ENCODE measurements around the gene HEXIM2.
A peak's percentile ranks its signal among the peaks of the same experiment; 100 is the strongest.
"Not testable (repeated sequence)": the region's sequence is repeated elsewhere in the genome, so short reads cannot be mapped to it uniquely, and the experiment has no call there.

HEXIM2 gene, protein sequence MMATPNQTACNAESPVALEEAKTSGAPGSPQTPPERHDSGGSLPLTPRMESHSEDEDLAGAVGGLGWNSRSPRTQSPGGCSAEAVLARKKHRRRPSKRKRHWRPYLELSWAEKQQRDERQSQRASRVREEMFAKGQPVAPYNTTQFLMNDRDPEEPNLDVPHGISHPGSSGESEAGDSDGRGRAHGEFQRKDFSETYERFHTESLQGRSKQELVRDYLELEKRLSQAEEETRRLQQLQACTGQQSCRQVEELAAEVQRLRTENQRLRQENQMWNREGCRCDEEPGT
- 3.2 to 7.3 reads per million in 2 experiments for total RNA-seq

DNA sequence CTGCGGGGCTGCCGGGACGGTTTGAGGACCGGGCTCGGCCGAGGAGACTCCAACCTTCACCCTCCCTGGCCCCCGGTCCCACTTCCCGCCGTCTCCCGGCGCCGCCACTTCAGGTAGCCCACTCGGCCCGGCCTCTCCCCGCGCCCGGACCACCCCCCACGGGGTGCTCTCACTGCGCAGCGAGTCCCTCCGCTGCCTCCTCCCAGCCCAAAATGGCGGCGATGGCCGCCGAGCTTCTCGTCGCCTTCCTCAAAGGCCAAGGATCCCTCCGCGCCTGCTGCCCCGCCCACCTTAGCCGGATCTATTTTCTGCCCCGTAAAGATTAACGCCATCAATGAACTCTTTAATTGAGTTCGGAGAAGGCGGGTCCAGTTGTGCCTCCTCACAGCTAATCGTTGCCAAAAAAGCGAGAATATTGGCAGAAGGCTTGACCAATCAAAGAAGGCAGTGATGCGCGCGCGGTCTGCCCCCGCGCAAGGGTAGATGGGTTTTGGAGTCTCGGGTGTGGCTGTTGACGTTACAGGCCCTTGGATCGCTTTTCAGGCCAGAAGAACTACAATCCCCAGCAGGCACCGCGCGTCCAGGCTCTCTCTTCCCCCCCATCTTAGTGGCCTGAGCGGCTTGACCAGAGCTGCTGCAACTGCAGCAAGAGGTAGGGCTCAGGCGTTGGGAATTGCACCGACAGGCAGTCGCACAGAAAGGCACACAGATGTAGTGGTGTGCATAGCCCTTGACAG, at the start of gene HEXIM2:
Gene HEXIM2 (plus strand): TSS at position 588 of the 737 bp plus-strand sequence. CDS start 919 bp downstream, outside the sequence.
- peak; percentile 96 for DNase-seq (ENCODE audit: low read depth)

DNA sequence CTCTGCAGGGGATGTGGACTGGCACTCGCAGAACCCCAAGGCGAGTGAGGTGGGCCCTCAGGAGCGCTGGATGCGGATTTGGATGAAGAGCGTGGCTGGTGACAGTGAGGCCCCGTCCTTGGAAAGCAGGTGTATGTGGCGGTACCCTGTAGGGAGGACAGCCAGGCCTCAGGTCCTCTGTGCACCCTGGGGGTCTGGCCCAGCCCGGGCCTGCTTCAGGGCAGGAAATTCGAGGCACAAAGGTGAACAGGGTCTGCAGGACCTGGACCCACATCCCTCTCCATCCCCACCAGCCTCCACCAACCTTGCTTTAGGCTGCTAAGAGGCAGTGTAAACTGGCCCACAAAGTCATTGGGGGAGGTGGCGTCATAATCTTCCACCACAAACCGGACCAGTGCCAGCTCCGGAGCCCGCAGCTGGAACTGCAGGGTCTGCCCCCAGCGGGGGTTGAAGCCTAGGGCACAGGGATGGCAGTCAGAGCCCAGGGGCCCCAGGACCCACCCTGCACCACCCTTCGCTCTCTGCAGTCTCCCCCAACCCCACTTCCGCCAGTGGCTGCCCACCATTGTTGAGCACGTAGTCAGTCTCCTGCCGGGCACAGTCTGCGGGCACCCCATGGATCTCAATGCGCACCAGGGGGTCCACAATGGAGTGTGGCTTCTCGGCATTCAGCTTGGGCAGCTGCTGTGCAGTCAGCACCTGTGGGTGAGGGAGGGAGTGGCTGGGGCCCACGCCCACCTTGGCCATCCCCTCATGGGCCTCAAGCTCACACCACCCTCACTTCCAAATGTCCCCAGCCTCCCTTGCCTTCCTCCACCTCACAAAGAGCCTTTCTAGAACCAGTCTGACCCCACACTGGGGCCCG, 48.9 kb upstream of the HEXIM2 start:
- DNase-seq (ENCODE audit: low read depth): no peak

DNA sequence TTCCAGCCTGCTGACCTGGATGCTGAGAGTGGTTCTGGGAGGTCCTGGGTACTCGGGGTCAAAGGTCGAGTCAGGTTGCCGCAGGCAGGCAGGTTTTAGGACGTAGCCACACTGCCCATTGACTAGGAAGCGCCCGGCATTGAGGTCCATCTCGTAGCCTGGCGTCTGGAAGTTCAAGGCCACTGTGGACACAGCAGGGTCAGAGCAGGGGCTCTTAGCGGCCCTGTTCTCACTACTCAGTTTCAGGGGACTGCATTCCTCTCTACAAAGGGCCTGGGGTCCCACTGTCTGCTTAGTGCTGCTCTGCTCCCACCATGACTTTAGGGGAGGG, 48.3 kb upstream of the HEXIM2 start:
- DNase-seq (ENCODE audit: low read depth): no peak

DNA sequence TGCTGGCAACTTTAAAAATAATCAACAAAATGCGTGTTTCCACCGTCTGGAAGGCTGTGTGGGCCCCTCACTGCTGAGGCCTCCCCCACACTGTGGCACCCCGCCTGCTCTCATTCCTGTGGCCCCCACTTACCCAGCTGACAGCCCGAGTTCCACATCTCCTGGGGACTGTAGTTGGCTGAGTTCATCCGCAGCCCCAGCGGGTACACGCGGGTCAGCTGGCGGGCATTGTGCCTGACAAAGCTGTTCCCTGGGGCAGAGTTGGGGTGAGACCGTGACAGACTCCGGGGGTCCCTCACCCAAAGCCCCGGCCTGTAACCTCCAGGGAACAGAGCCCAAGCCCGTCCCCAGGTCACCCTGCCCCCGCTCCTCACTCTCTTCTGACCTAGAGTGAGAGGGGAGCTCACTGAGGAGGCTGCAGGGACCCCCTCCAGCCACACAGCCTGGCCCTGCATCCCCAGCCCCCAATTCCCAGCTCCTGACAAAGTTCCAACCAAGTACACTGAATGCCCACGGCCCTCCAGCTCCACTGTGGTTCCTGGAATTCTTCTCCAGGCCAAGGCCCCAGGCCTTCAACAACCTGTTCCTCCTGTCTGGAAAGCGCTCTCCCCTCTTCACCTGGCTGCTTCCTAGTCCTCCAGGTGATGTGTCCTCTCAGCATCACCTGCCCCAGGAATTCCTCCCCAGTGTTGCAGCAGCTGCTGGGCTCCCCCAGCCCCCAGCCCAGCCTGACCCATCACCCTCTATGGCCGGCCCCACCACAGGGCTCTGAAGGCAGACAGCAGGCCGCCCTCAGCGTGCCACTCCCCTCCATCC, 47.4 kb upstream of the HEXIM2 start:
- no peak for DNase-seq (ENCODE audit: low read depth)

DNA sequence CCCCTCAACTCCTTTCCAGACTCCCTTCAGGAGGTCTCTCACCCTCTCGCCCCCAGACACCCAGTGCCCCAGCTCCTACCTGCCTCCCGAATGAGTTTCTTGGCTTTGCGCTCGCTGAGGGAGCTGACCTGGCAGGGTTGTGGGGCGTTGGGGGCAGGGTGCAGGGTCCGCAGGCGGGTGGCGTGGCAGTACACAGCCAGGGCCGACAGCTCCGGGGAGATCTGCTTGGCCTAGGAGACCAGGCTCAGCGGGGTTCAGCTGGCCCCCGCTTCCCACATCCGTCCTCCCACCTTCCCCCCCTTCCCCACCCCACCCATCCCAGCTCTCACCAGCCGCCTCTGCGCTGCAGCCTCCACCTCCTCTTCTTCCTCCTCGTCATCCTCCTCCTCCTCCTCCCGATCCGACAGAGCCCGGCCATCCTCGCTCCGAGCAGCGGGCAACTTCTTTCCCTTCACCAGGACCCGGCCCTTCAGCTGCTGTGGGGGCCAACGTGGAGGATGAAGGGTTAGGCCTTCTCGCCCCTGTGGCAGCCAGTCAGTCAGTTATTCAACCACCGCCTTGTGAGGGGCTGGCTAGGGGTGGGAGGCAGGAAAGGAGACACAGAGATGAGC, 46.6 kb upstream of the HEXIM2 start:
- DNase-seq (ENCODE audit: low read depth): no peak

DNA sequence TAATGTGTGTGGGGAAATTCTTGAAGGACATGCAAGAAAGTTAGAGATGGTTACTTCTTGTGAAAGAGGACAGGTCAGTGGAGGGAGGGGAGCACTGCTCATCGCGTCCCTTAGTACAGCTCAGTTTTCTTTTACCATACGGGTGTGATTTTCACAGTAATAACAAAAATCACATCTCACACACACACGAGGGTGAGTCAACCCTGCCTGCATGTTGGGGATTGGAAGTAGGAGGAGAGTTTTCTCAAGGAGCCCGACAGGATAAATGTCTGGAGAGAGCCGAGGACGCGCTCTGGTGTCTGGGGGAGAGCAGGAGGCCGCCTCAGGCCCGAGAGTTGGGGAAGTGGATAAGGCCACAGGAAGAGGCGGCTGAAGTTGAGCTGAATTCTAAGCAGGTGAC, 45.8 kb upstream of the HEXIM2 start:
- DNase-seq (ENCODE audit: low read depth): no peak

DNA sequence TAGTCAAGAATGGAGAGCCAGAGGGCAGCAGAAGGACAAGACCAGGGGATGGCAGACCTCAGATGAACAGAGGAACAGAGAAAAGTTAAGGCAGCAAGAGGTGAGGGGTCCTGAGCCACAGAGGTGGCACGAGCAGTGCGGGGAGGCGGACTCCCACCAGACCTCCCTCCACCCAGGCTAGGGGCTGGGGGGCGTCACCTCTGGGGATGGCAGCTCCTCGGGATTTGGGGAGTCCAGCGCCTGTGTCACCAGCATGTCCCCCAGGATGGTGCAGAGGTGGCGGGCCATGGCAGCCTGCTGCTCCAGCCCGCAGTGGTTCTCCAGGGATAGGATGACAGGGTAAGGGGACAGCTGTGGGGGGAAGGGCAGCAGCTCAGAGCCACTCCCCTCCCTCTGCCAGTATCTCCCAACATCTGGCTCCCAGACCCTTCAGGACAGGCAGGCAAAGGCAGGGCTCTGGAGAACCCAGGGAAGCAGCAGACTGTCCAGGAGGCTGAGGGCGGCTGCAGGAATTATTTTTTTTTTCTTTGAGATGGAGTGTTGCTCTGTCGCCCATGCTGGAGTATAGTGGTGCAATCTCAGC, 45.1 kb upstream of the HEXIM2 start:
- no peak for DNase-seq (ENCODE audit: low read depth)

DNA sequence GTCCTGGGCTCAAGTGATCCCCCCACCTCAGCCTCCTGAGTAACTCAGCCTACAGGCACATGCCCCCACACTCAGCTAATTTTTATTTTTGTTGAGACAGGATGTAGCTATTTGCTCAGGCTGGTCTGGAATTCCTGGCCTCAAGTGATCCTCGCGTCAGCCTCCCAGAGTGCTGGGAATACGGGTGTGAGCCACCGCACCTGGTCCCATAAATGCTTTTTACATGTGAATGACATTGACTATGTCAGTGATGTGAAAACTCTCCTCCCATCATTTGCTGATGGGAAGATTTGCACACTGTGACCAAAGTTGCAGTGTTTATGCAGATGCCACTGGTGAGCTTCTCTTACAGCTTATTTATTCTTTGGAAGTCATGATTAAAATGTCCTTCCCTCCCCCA, 44.3 kb upstream of the HEXIM2 start:
- no peak for DNase-seq (ENCODE audit: low read depth)

DNA sequence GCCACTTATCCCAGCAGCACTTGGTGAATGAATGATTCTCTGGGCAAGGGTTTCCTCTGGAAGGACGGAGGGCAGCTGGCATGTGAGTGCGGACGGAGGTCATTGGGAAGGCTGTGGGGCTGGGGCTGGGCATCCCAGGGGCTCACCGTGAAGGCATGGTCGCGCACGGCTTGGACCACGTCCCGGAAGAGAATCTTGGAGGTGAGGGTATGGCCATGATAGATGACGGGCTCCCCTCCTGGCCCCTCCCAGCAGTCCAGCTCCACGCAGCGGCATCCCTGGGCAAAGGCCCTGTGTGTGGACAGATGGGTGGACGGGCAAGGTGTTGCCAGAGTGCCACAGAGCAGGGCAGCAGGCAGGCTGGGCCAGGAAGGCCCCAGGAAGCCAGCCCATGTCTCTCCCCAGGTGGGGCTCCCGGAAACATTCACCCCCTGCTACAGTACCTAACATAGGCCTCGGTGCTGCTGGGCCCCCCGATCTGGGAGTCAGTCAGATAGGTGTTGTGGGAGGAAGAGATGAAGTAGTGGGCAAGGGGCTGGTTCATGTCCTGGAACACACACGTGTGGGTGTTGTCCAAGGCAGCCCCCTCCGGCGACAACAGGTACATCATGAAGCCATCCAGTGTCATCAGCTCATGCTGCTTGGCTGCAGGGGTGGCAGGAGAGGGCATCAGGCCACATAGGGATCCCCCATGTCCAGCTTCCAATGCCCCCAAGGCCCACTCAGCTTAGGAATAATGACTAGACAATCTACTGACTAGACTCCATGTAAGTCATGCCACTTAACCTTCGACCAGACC, 43.6 kb upstream of the HEXIM2 start:
- DNase-seq (ENCODE audit: low read depth): no peak

DNA sequence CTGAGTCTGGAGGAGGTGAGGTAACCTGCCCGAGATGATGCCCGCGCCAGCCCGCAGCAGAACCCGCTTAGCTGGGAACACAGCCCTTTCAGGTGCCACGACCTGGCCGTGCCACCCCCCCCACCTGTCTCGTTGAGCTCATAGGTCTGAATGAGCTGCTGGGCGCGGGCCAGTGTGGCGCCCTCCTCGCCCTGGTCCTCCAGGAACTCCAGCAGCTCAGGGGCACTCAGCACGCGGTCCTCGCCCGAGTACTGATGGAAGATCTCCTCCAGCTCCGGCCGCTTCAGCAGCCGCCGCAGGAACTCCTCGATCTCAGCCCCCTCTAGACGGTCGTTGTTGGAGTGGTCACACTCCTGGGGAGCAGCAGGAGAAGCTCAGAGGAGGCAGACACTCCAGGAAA, 43.0 kb upstream of the HEXIM2 start:
- no peak for DNase-seq (ENCODE audit: low read depth)

DNA sequence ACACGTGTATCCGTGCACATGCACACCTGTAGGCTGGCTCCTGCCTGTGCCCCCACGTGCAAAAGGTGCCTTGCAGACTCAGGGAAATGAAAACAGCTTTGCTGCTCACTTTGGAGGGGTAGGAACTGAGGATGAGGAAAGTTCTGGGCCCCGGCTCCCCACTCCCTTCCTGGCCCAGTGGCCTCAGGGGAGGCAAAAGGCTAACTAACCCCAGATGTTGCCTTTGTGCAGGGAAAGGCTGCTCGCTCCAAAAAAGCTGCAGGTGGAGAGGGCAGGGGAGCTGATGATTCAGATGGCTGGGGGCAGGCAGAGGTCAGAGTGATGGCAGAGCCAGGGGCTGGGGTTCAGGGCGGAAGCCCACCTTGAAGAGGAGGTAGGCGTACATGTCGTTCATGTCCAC, 41.7 kb upstream of the HEXIM2 start:
- no peak for DNase-seq (ENCODE audit: low read depth)

DNA sequence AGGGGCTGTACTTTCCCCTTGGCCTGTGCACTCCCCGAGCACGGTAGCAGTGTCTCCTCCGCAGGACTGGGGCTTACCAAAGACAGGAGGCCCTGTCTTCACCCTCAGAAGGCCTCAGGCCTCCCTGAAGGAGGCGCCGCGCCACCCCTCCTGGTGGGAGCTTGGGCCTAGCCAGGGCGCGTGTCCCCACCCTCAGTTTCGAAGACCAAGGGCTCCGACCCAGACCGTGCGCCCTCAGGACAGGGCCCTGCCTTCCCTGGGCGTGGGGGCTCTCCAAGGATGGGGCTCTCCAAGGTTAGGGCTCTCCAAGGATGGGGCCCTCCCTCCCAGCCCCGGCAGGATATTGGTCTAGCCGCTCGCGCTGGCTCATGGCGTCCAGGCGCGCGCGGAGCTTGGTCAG, 41.1 kb upstream of the HEXIM2 start:
- no peak for DNase-seq (ENCODE audit: low read depth)

DNA sequence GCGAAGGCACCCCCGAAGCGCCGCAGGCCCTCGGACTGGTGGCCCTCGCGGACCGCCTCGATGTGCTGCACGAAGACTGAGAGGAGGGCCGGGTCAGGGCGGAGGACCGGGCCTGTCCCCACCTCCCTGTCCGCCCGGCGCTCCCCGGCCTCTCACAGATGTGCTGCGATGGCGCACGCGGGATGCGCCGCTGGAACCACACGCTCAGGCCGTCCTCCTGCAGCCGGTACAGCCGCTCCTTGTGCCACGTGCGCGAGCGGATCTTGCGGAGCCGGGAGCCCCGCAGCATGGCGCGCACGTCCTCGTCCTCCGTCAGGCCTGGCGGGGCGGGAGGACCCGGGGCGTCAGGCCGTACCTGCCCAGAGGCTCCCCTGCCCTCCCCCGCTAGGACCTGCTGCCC, 40.6 kb upstream of the HEXIM2 start:
- no peak for DNase-seq (ENCODE audit: low read depth)

DNA sequence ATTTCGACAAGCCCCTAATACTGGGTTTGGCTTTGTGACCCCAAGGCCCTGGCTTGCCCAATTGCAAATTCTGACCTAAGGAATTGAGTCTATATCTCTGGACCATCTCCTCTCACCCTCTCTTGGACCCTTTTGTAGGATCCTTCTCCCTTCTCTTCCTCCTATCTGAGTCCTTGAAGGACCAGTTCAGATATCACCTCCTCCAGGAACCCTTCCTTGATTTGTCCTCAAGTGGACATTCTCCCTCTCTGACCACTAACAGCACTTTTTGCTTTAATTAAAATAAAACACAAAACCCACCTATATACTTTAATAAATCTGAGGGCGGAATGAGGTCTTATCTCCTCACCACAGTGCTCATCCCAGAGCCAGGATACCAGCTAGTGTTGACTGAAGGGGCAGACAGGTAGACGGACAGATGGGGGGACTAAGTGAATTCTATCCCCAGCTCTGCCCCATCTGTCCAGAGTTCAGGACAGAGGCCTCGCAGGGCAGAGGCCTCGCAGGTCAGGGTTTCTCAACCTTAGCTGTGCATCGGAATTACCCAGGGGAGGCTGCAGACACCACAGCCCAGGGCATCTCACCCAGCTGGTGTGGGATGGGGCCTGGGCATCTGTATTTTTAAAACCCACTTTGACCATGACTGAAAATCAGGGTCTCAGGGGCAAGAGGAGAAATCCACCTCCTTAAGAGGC, 38.5 kb upstream of the HEXIM2 start:
- DNase-seq (ENCODE audit: low read depth): no peak

DNA sequence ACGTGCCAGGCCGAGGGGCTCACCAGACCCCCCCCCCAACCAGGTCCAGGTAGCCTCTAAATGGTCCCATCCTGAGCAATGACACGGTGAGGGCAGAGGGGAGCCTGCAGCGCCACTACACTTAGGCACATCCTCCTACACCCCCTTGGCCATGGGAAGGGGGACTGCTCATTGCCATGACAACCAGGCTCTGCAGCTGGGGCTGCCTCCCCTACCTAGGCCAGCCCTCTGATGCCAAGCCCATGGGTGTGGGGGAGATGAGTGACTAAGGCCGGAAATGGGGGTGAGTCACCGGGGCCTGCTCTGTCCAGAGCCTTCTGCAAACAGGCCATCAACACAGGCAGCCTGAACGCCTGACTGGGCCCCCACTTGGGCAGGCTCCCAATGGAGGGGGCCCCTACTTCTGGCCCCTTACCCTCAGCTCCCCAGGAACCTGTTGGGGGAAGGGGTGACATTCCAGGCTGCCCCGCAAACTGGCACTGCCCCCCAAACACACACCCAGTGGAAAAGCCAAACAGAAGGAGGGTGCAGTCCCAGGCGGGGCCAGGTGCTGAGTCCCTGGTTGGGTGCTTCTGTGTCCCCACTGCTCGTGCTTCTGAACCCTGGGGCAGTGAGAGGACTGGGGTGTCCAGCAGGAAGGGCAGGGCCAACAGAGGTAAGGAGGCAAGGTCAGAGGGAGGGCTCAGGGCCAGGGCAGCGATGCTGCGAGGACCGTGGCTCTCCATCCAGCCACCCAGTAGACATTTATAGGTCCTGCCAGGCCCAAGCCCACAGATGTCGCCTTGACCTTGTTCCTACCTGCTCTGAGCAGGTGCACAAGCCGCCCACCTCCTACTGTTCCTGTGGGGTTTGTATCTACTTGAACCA, 37.5 kb upstream of the HEXIM2 start:
- DNase-seq (ENCODE audit: low read depth): no peak

DNA sequence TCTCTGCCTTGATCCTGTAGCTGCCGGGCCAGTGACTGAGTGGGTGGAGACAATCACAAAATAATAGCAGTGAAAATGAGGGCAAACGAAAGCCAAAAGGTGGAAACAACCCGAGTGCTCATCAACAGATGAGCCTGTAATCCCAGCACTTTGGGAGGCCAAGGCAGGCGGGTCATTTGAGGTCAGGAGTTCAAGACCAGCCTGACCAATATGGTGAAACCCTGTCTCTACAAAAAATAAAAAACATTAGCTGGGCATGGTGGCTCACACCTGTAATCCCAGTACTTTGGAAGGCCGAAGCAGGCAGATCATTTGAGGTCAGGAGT, 36.9 kb upstream of the HEXIM2 start:
- not testable (repeated sequence) for DNase-seq (ENCODE audit: low read depth)

DNA sequence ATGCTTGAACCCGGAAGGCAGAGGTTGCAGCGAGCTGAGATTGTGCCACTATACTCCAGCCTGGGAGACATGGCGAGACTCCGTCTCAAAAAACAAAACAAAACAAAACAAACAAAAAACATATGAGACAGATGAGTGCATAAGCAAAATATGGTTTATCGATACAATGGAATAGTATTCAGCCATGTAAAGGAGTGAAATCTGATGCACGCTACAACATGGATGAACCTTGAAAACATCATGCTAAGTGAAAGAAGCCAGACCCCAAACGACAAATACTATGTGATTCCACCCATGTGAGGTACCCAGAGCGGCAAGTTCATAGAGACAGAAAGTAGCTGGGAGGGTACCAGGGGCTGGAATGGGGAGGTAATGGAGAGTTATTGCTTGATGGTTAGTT, 36.2 kb upstream of the HEXIM2 start:
- no peak for DNase-seq (ENCODE audit: low read depth)

DNA sequence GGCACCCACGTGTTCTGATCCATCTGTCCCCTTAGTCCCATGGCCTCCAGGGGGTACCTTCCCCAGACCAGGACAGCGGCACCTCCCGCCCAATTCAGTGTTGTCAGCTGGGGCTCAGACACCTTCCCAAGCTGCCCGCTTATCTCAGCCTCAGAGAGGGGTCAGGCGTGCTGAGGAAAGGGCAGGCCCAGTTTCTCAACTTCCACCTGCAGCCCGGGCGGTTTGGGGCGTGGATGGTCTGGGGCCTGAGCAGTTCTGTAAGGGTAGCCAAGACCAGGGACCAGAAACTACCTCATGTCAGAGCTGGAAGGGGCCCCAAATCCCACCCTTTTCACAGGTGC, 34.5 kb upstream of the HEXIM2 start:
- no peak for DNase-seq (ENCODE audit: low read depth)
